GM19324 (cell line): Measurements from ENCODE around the gene SEPTIN8.

Experiments
- ATAC-seq: cut with Tn5 transposase; IDR thresholded peaks from one replicate; pipeline ENCODE4 v1.9.1; 2021; ENCODE audit warnings: mild to moderate bottlenecking, moderate library complexity; ENCODE audit not compliant: unreplicated experiment, low FRiP score

SEPTIN8 gene

GRCh38 chr5:132718544-132719312 lies 58.3 kb downstream of the SEPTIN8 start:
- ATAC-seq: no peak

DNA sequence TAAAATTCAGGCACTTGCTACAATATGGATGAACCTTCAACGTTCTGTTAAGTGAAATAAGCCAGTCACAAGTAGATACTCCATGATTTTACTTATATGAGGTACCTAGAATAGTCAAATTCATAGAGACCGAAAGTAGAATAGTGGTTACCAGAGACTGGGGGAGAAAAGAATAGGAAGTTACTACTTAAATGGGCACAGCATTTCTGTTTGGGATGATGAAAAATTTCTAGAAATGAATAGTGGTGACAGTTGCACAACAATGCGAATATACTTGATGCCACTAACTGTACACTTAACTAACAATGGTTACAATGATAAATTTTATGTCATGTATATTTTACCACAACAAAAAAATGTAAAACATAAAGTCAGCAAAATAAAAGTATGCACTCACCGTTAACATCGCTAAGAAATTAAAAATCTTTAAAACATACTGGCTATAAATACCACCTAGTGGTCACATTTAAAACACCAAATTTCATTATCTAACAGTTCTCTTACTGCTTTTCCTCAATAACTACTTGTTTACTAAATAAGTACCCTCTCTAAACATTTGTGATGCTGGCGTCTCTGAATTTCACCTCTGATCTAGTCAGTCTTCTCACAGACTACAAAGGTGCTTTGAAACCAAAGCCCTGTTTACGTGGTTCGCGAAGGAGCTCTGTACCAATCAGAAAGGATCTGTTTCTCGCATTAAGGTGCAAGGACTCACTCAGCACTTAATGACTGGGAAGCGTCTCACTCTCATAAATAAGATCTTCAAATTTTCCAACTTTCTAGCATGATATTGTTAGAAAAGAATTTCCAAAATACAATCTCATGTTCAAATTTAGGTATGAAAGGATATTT lies 62.4 kb downstream of the SEPTIN8 start:
- ATAC-seq: no peak

DNA sequence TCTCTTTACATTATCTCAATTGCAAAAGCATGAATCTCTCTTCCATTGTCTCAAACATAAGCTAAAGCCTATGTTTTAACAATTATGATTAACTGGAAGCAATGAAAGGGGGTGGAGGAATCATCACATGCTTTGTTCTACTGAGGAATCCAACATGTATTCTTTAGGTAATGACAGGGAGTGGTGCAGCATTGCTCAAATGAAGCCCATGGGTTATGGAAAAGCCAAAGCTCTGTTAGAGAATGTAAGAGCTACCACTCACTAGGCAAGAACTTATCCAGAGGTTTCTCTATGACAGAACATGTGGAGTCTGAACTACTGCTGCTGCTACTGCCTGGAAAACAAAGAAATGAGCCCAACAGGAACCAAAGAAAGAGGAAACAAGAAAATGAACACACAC lies 68.4 kb downstream of the SEPTIN8 start:
- ATAC-seq: no peak

DNA sequence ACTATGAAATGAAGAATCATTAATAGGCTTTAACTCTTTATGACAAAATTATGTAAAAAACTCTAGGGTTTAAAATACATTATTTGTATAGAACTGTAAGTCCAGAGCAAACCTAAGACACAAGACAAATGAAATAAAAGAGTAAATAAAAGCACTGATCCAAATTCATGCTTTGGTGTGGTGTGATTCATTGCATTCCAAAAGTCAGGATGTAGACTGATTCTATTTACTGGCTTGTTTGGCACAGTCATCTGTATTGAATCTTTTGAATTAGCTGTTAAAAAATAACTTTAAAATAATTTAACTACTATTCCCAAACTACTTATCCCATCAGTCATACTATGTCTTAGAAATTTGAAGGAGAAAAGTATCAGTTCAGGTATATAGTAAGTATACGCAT lies 72.2 kb downstream of the SEPTIN8 start:
- ATAC-seq: no peak
